Mucosa of descending colon (tissue), 3 donors: Measurements from ENCODE around the gene CPEB2. TPM values are rescaled to one million over a fixed set of nuclear protein-coding genes. Genes with fewer than 3 reads are reported as not detected.

Experiments used
- ATAC-seq: fragments of 200-7000 bp; cut with Tn5 transposase; one replicate; pipeline ENCODE4 v1.9.1; 2020; ENCODE audit warnings: mild to moderate bottlenecking, moderate library complexity
- DNase-seq, 3 donors: peaks; one replicate each; pipeline ENCODE4 v3.0.0-alpha.2; 2020
- H3K36me3 ChIP-seq: fragments of 200-600 bp; one replicate; pipeline ENCODE4 v1.8.0; 2021; ENCODE audit warnings: low read depth, mild to moderate bottlenecking
- H3K4me1 ChIP-seq: fragments of 200-600 bp; one replicate; pipeline ENCODE4 v1.8.0; 2021; ENCODE audit warnings: low read depth, mild to moderate bottlenecking
- H3K4me3 ChIP-seq: fragments of 200-600 bp; one replicate; pipeline ENCODE4 v1.8.0; 2021; ENCODE audit warnings: mild to moderate bottlenecking
- H3K9me3 ChIP-seq: fragments of 200-600 bp; one replicate; pipeline ENCODE4 v1.8.0; 2021; ENCODE audit warnings: mild to moderate bottlenecking
- intact Hi-C, 2 donors: fragments of 100-400 bp; cut with DNase I in 1 of 2; cut with micrococcal nuclease in 1 of 2; formaldehyde crosslinking; loops; one replicate each; pipeline versions ENCODE4 v1.11.0 to v1.11.1; 2022; cut with DNase I, micrococcal nuclease
- total RNA-seq, 3 donors: library from RNA; stranded (reverse); fragmentation: NEBNext Ultra II Directional in 2 of 3; extraction: Animal tissue kit (Norgen Biotek cat#: 25700) in 2 of 3; gene quantifications; one replicate each; pipeline versions ENCODE4 v1.2.1 to v1.2.4, GENCODE V29; 2021 to 2023
- TF ChIP-seq, protein P1 (sequence below): fragments of 200-600 bp; IDR thresholded peaks from one replicate; pipeline ENCODE4 v1.8.0; 2022; ENCODE audit warnings: antibody characterized with exemption, mild to moderate bottlenecking
- donor health status: DM: no; HTN: no; CAD: no; lungs with moderate emphysema.
- donor health status: DM: no; HTN: no; CAD: no.
- donor health status: DM: no; HTN: yes; CAD: no.

CPEB2 gene
- total RNA-seq, 3 donors from 2014 or later = 25.5 to 47.9 (median 29.7) TPM

DNA sequence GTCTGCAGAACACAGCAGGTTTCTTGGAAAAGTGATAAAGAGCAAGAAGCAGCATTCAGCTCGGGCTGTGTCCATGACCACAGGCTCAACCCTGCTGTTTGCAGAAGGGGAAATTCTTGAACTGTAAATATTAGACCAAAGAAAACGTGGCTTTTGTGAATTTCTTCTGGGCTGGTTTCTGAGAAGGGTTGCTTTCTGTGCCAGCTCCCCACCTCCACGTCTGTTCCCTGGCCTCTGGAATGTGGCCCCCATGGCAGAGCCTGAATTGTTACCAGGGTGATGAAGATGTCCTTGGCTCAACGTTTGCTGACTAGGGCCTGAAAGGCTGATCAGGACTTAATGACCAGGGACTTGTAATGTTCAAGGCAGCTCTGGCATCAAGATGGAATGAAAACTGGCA lies 116.0 kb downstream of the CPEB2 start:
- no peak overlapping the region for H3K4me3 ChIP-seq
- H3K4me1 ChIP-seq = no peaks in the 10 kb centered on the region
- H3K36me3 ChIP-seq = no peaks in the 10 kb centered on the region
- DNase-seq (no peak), ATAC-seq (no peak)
- TF ChIP-seq, protein P1, sequence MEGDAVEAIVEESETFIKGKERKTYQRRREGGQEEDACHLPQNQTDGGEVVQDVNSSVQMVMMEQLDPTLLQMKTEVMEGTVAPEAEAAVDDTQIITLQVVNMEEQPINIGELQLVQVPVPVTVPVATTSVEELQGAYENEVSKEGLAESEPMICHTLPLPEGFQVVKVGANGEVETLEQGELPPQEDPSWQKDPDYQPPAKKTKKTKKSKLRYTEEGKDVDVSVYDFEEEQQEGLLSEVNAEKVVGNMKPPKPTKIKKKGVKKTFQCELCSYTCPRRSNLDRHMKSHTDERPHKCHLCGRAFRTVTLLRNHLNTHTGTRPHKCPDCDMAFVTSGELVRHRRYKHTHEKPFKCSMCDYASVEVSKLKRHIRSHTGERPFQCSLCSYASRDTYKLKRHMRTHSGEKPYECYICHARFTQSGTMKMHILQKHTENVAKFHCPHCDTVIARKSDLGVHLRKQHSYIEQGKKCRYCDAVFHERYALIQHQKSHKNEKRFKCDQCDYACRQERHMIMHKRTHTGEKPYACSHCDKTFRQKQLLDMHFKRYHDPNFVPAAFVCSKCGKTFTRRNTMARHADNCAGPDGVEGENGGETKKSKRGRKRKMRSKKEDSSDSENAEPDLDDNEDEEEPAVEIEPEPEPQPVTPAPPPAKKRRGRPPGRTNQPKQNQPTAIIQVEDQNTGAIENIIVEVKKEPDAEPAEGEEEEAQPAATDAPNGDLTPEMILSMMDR = no peak
- H3K9me3 ChIP-seq = peaks cover 2% of the 10 kb centered on the region
- intact Hi-C loops = no loop called here
